B cell (primary cell): ENCODE data around the gene CAMK2D. TPM values are rescaled to one million over a fixed set of nuclear protein-coding genes. Genes with fewer than 3 reads are reported as not detected.
A peak's percentile ranks its signal among the peaks of the same experiment; 100 is the strongest.

ENCODE experiments used
- ATAC-seq: fragments of 200-7000 bp; cut with Tn5 transposase; one replicate; pipeline ENCODE4 v1.10.0; 2021; ENCODE audit warnings: low read depth, mild to moderate bottlenecking, moderate number of reproducible peaks, moderate library complexity
- CTCF ChIA-PET: fragments of 350-600 bp; sonication (Branson Sonifier 250); formaldehyde crosslinking; loops from one replicate; lab custom pipeline; 2021; ENCODE audit warnings: antibody characterized with exemption, inconsistent platforms; lab: Charles Lee
- POLR2A ChIA-PET: fragments of 350-600 bp; sonication (Branson Sonifier 250); formaldehyde crosslinking; loops from one replicate; lab custom pipeline; 2021; ENCODE audit warnings: antibody characterized with exemption; lab: Charles Lee
- DNase-seq: peaks from one replicate; pipeline ENCODE4 v3.0.0; 2013
- H2AFZ ChIP-seq: 2 replicates; pipeline ENCODE4 v1.6.1; 2012; ENCODE audit warnings: mild to moderate bottlenecking, low read depth, low read length; ENCODE audit not compliant: insufficient read depth, poor library complexity, severe bottlenecking
- H3K27ac ChIP-seq, 2 donors: 1 replicate in 1 of 2; 2 replicates in 1 of 2; pipeline ENCODE4 v1.5.1; 2012 to 2013; ENCODE audit warnings: low read length in 2 of 2, mild to moderate bottlenecking in 2 of 2, moderate library complexity in 1 of 2
- H3K27me3 ChIP-seq, 4 experiments: fragments of 200-600 bp in 1 of 4; sonication (generic) in 1 of 4; replicated peaks in 1 of 4; 1 replicate in 2 of 4; 2 replicates in 2 of 4; pipeline versions ENCODE4 v1.6.1 to v1.7.0; 2013 to 2016; ENCODE audit warnings: low read length in 3 of 4, mild to moderate bottlenecking in 2 of 4, mixed read lengths in 1 of 4, moderate library complexity in 1 of 4; ENCODE audit not compliant: insufficient read depth in 4 of 4, control insufficient read depth in 3 of 4; ENCODE audit errors: control extremely low read depth in 1 of 4
- H3K36me3 ChIP-seq, 2 experiments: replicated peaks in 1 of 2; 1 replicate in 1 of 2; 2 replicates in 1 of 2; pipeline versions ENCODE4 v1.6.1 to v1.7.1; 2013; ENCODE audit warnings: low read length in 1 of 2; ENCODE audit not compliant: insufficient read depth in 2 of 2, control insufficient read depth in 1 of 2; ENCODE audit errors: control extremely low read depth in 1 of 2, extremely low read depth in 1 of 2
- H3K4me1 ChIP-seq, 2 donors: fragments of 200-600 bp in 1 of 2; sonication (generic) in 1 of 2; 1 replicate in 1 of 2; 2 replicates in 1 of 2; pipeline versions ENCODE4 v1.5.1 to v1.6.1; 2013 to 2017; ENCODE audit warnings: low read length in 2 of 2; ENCODE audit not compliant: control insufficient read depth in 2 of 2, insufficient read depth in 2 of 2
- H3K4me2 ChIP-seq: replicated peaks from 2 replicates; pipeline ENCODE3; 2012; ENCODE audit warnings: mild to moderate bottlenecking, low read depth, low read length; ENCODE audit not compliant: poor library complexity, severe bottlenecking
- H3K4me3 ChIP-seq, 5 experiments: fragments of 200-600 bp in 1 of 5; sonication (generic) in 1 of 5; 1 replicate in 3 of 5; 2 replicates in 2 of 5; pipeline versions ENCODE4 v1.5.1 to v1.7.0; 2011 to 2016; ENCODE audit warnings: low read length in 4 of 5, mild to moderate bottlenecking in 4 of 5, low read depth in 2 of 5, control low read depth in 1 of 5, moderate library complexity in 1 of 5; ENCODE audit not compliant: insufficient read depth in 1 of 5; ENCODE audit errors: control extremely low read depth in 1 of 5, extremely low read depth in 1 of 5
- H3K79me2 ChIP-seq: fragments of 200-600 bp; sonication (generic); one replicate; pipeline ENCODE4 v1.6.0; 2016; ENCODE audit warnings: low read length; ENCODE audit not compliant: control insufficient read depth, insufficient read depth
- H3K9ac ChIP-seq: fragments of 200-600 bp; sonication (generic); 2 replicates; pipeline ENCODE4 v1.6.1; 2017; ENCODE audit warnings: mild to moderate bottlenecking, low read length, moderate library complexity
- H3K9me3 ChIP-seq, 3 donors: one replicate each; pipeline versions ENCODE4 v1.6.1 to v1.7.1; 2013; ENCODE audit warnings: low read length in 2 of 3; ENCODE audit not compliant: control insufficient read depth in 2 of 3, insufficient read depth in 1 of 3; ENCODE audit errors: control extremely low read depth in 1 of 3
- H4K20me1 ChIP-seq: 2 replicates; pipeline ENCODE4 v1.6.0; 2012; ENCODE audit warnings: mild to moderate bottlenecking, low read length; ENCODE audit not compliant: insufficient read depth, control insufficient read depth, poor library complexity, severe bottlenecking
- H3K27ac Mint-ChIP-seq: one replicate; pipeline ENCODE4 v1.8.0; 2021; ENCODE audit warnings: mixed read lengths
- H3K27me3 Mint-ChIP-seq: one replicate; pipeline ENCODE4 v1.8.0; 2021; ENCODE audit warnings: mixed read lengths
- H3K4me1 Mint-ChIP-seq: one replicate; pipeline ENCODE4 v1.8.0; 2021; ENCODE audit warnings: mixed read lengths
- H3K4me3 Mint-ChIP-seq: one replicate; pipeline ENCODE4 v1.8.0; 2021; ENCODE audit warnings: mixed read lengths
- H3K9me3 Mint-ChIP-seq: one replicate; pipeline ENCODE4 v1.8.0; 2022; ENCODE audit warnings: mixed read lengths; ENCODE audit not compliant: insufficient read depth
- EZH2 ChIP-seq: IDR thresholded peaks from 2 replicates; pipeline ENCODE4 v1.6.1; 2012; ENCODE audit warnings: borderline replicate concordance, low read depth, mild to moderate bottlenecking, moderate library complexity, low read length; ENCODE audit not compliant: insufficient read depth, poor library complexity, severe bottlenecking
- WGBS: methylation state at CpG from one replicate; pipeline ENCODE4 v1.1.5; 2013; ENCODE audit warnings: missing lambda C conversion rate; ENCODE audit not compliant: insufficient coverage; 5-methylcytosine and 5-hydroxymethylcytosine counted together
- intact Hi-C: fragments of 100-400 bp; cut with micrococcal nuclease; formaldehyde crosslinking; loops from one replicate; pipeline ENCODE4 v1.10.0; 2022
- polyA plus RNA-seq: library from polyadenylated mRNA; depleted of rRNA; stranded (reverse); fragments of >200 nt; gene quantifications from 2 replicates; pipeline ENCODE4 v1.2.3, GENCODE V29; 2012
- total RNA-seq, 2 donors: library from RNA; stranded (reverse); fragments of 120-200 nt in 1 of 2; gene quantifications; 1 replicate in 1 of 2; 2 replicates in 1 of 2; pipeline versions ENCODE4 v1.2.3 to v1.2.4, GENCODE V29; 2013 to 2022
- TF ChIP-seq, protein P1 (sequence below): fragments of 200-600 bp; IDR thresholded peaks from one replicate; pipeline ENCODE4 v1.8.0; 2022; ENCODE audit warnings: antibody characterized with exemption, mild to moderate bottlenecking

The CAMK2D gene
- total and polyA plus RNA-seq, 2 donors (not counting 1 experiment from before 2014, with no cell fraction given), result 26.3 to 57.0 TPM

DNA sequence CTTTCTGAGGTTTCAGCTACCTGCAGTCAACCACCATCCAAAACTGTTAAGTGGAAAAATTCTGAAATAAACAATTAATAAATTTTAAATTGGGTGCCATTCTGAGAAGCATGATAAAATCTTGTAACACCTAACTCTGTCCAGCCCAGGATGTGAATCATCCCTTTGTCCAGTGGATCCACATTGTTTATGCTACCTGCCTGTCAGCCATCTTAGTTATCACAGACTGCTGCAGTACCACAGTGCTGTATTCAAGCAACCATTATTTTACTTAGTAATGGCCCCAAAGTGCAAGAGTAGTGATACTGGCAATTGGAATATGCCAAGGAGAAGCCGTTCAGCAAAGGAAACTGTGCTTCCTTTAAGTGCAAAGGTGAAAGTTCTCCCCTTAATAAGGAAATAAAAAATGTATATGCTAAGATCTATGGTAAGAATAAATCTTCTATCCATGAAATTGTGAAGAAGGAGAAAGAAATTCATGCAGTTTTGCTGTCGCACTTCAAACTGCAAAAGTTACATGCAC is 20.6 kb downstream of the CAMK2D start:
- peak overlapping the region; percentile 73 for H3K27ac Mint-ChIP-seq

DNA sequence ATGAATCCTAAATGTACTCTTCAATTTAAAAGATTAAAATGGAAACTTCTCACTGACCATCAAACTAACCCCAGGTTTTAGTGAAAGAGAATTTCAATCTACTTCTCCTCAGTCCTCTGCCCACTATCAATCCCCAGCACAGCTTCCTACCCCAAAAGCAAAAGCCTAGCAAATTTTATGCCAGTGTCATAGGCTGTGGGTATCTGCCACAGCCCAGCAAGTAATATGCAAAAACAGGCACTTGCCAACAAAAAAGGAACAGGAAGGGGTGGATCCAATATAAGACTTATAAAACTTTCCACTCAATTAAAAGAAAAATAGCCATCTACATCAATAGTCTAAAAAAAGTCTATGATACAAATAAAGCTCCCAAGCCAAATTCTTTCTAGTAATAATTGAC is 22.3 kb downstream of the CAMK2D start:
- TF ChIP-seq, protein P1, sequence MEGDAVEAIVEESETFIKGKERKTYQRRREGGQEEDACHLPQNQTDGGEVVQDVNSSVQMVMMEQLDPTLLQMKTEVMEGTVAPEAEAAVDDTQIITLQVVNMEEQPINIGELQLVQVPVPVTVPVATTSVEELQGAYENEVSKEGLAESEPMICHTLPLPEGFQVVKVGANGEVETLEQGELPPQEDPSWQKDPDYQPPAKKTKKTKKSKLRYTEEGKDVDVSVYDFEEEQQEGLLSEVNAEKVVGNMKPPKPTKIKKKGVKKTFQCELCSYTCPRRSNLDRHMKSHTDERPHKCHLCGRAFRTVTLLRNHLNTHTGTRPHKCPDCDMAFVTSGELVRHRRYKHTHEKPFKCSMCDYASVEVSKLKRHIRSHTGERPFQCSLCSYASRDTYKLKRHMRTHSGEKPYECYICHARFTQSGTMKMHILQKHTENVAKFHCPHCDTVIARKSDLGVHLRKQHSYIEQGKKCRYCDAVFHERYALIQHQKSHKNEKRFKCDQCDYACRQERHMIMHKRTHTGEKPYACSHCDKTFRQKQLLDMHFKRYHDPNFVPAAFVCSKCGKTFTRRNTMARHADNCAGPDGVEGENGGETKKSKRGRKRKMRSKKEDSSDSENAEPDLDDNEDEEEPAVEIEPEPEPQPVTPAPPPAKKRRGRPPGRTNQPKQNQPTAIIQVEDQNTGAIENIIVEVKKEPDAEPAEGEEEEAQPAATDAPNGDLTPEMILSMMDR, result no peak
- TF ChIP-seq EZH2, result no peak
- Histone ChIP-seq H2AFZ (no peak overlapping the region), H3K4me2 (peak overlapping the region; percentile 41), H3K9me3 (peaks cover 0 to 4% (median 0%) of the 10 kb centered on the region in 3 donors), H3K79me2 (peaks cover 66% of the 10 kb centered on the region), H3K4me1 (peaks cover 4 to 29% of the 10 kb centered on the region in 2 donors), H4K20me1 (no peaks in the 10 kb centered on the region), H3K4me3 (peak overlapping the region in 1 of 5 experiments; percentile 1), H3K36me3 (peaks cover 5 to 7% of the 10 kb centered on the region in 2 experiments), H3K9ac (no peak overlapping the region), H3K27me3 (no peaks in the 10 kb centered on the region), H3K27ac (peak overlapping the region; percentile 32 to 49)
- Mint-ChIP-seq H3K27ac (peak overlapping the region; percentile 82), H3K4me1 (peaks cover 46% of the 10 kb centered on the region), H3K9me3 (no peaks in the 10 kb centered on the region), H3K27me3 (no peaks in the 10 kb centered on the region), H3K4me3 (peak overlapping the region; percentile 64)
- intact Hi-C loops, result loop anchor here (5.0 kb wide), 1 partner anchor 97 kb away; no protein-coding TSS in a partner anchor
- ATAC-seq, result peak; percentile 69
- POLR2A ChIA-PET, result no interaction called here
- peak; percentile 55 for DNase-seq
- CTCF ChIA-PET, result interaction anchor here (1.6 kb wide), 1 partner anchor 192 kb away, joined by 9 read pairs; no protein-coding TSS in a partner anchor

More for the DNA sequence above, 20.6 kb downstream of the CAMK2D start:
- Histone ChIP-seq H4K20me1 (no peaks in the 10 kb centered on the region), H3K9ac (no peak overlapping the region), H3K27me3 (no peaks in the 10 kb centered on the region), H3K27ac (peak overlapping the region in 1 of 2 donors; percentile 49), H3K79me2 (peaks cover 63% of the 10 kb centered on the region), H2AFZ (no peak overlapping the region), H3K4me3 (no peak overlapping the region), H3K36me3 (peaks cover 4 to 13% of the 10 kb centered on the region in 2 experiments), H3K4me1 (peaks cover 4 to 32% of the 10 kb centered on the region in 2 donors), H3K9me3 (no peaks in the 10 kb centered on the region), H3K4me2 (no peak overlapping the region)
- no peak for TF ChIP-seq EZH2
- TF ChIP-seq, protein P1, result no peak
- DNase-seq (no peak), ATAC-seq (no peak)
- CTCF ChIA-PET, result interaction anchor here (0.7 kb wide), 1 partner anchor 1224 kb away, joined by 3 read pairs; no protein-coding TSS in a partner anchor
- H3K4me3 Mint-ChIP-seq, result no peak overlapping the region
- WGBS, result no CpG with 5 or more reads among the region's 2 CpGs
- intact Hi-C loops, result no loop called here
- H3K4me1 Mint-ChIP-seq, result peaks cover 42% of the 10 kb centered on the region
- H3K9me3 Mint-ChIP-seq, result no peaks in the 10 kb centered on the region
- H3K27me3 Mint-ChIP-seq, result no peaks in the 10 kb centered on the region
- POLR2A ChIA-PET, result no interaction called here
